NCI-H446 (cell line): ENCODE measurements around the gene TSPAN32.
"Not testable (repeated sequence)": the region's sequence is repeated elsewhere in the genome, so short reads cannot be mapped to it uniquely, and the experiment has no call there.

Experiments used
- DNase-seq, 2 experiments: peaks; one replicate each; lab custom pipeline; 2025; lab: John Stamatoyannopoulos, UW

The TSPAN32 gene

DNA sequence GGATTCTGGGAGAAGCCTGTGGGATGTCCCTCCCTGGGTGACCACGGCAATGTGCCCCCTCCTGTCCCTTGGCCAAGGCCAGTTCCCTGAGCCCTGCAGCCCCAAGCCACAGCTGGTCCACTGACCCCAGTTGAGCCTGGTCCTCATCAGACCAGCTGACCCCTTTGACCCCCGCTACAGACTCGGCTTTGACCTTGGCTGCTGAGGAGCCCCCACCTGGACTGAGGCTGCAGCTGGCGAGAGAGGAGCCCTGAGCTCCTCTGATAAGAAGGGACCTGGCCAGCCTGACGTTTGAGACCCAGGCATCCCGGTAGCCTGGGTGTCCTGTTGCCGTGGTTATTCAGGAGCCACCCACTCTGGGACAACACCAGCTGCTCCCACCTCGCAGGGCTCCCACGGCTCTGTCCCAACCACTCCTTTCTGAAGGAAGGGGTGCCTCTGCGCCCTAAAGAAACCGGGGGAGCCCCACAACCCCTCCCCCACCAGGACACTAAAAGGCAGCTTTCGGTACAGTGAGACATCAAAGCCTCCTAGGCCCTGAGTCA, 34.4 kb upstream of the TSPAN32 start:
- DNase-seq: no peak

DNA sequence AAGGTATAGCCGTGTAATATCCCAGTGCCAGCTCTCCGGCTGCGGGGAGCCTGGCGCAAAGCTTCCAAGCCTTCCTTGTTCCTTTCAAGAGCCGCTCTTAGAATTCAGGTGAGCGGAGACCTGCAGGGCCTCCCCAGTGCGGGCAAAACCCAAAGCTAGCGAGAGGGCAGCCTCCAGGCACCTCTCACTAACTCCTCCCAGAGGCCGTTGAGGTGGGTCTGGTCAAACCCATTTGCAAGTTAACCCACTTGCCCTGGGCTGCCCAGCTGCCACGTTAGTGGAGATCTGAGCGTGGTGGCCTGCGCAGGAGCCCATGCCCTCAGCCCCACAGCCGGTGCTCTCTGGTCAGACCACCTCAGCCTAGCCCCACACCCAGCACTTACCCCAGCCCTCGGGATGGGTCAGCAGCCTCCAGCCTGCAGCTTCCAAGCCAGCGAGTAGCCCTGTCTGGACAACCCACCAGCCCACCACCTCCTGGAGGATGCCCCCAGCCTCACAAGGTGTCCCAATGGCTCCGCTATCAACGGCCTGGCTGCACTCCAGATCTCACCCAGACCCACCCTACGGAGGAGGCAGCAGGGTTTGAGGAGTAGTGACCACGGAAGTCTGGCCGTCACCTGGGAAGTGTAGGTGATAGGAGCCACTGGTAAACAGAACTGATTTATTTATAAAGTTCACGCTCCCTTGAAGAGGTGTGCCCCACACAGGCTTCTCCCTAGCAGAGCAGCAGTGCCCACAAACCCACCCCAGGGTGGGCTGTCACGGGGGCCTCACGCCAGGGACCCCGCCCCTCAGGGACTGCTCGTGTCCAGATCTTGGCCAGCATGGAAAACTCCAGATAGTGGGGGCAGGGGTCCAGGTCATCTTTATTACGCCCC, 33.7 kb upstream of the TSPAN32 start:
- no peak for DNase-seq

DNA sequence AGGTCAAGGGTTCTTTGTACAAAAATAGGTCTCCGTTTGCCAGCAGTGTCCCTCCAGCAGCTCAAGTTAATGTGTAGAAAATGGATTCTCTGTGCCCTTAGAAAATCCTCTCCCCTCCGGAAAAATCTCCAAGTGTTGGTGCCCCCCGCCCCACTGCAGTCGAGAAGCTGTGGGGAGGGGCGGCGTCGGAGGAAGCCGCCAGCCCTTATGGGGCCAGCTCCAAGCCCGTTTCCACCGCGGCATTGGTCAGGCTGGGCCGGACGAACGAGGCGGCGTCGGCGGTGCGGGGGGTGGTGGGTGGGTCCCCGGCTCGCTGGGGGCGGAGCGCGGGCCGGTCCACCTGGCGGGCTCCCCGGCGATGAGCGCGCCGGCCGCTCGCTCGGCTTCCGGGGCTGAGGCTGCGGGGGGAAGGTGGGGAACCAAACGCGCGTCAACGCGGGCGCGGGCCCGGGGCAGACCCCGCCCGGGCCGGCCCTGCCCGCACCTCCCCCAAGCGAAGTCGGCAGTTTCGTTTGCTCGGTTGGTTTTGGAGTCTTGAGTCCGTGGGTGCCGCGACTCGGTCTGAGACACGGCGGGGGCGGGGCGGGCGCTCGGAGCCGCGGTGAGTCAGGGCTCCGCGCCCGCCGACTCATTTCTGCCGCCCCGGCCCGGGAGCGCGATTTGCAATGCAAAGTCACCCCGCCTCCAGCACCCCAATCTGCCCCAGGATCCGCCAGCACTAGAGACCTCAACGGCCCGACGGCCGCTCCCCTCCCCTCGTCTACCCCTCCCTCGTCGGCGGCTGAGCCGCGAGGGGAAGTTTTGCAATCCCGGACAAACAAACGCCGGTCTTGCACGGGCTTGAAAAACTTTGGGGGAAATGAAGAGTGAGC, 32.8 kb upstream of the TSPAN32 start:
- DNase-seq: no peak

DNA sequence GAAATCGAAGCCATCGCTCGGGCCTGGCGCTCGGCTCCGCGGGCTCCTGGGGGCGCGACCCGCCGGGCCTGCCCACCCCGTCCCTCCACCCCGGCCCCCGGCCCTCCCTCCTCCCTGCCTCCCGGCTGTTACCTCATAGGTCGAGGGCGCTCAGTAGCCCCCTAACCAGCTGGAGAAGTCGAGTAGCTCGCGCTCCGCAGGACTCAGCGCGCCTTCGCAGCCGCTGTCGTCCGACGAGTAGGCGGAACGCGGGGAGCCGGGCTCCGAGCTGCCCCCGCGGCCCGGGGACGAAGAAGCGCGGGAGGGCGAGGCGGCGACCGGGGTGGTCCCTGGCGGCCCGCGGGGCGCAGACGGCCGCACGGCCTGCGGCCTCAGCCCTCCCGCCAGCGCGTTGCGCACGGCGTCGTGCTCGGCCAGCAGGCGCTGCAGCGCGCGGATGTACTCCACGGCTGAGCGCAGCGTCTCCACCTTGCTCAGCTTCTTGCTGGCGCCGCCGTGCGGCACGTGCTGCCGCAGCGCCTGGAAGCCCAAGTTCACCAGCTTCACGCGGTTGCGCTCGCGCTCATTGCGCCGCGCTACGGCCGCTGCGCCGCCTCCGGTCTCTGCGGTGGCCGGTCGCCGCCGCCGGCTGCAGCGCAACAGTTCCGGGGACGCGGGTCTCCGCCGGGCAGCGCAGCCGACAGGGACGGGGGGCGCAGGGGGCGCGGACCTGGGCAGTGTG, 32.1 kb upstream of the TSPAN32 start:
- no peak for DNase-seq

DNA sequence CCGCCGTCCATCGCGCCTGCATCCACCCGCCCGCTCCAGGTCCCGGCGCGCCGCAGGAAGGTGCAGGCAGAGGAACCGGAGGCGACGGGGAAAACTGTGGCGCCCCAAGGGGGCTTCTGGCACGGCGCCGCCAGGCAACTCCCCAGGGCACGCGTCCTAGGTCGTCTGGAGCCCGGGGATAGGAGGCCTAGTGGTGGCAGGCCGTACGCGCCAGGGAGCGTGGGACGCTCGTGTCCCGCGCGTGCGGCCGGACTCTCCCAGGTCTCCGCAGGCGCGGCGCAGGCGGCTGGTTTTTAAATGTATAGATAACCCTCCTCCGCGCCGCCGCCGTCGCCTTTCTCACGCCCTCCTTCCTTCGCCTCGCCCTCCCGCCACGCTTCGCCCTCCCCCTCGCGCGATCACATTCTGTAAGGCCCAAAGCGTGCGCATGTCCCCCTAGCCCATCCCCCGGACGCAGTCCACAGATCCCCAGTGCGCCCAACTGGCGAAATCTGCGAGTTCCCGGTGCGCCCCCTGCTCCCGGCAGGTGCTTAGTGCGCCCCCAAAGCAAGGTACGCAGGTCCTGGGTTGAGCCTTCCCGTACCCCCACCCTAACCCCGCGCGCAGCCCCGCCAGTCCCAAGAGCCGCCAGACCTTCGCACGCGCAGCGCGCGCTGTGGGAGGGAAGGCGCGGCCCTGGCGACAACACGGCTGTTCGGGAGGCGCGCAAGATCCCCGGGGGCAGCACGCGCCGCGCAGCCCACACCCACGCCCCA, 31.3 kb upstream of the TSPAN32 start, which contains the start of gene ASCL2:
Gene ASCL2, minus strand, starts transcription at position 267 of the 755 bp plus-strand sequence. Its CDS starts 256 bp downstream, at position 11.
- DNase-seq: no peak

DNA sequence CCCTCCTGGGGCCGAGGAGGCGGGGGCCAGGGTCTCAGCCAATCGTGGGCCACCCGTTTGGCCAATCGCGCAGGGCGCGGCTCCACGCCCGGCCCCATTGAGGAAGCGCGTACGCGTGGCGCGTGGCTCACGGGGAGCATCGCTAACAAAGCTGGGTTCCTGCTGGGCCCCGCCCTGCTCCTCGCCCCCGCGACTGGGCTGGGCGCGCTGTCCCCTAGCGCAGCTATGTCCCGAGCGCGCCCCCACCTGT, 30.8 kb upstream of the TSPAN32 start:
- DNase-seq: no peak

DNA sequence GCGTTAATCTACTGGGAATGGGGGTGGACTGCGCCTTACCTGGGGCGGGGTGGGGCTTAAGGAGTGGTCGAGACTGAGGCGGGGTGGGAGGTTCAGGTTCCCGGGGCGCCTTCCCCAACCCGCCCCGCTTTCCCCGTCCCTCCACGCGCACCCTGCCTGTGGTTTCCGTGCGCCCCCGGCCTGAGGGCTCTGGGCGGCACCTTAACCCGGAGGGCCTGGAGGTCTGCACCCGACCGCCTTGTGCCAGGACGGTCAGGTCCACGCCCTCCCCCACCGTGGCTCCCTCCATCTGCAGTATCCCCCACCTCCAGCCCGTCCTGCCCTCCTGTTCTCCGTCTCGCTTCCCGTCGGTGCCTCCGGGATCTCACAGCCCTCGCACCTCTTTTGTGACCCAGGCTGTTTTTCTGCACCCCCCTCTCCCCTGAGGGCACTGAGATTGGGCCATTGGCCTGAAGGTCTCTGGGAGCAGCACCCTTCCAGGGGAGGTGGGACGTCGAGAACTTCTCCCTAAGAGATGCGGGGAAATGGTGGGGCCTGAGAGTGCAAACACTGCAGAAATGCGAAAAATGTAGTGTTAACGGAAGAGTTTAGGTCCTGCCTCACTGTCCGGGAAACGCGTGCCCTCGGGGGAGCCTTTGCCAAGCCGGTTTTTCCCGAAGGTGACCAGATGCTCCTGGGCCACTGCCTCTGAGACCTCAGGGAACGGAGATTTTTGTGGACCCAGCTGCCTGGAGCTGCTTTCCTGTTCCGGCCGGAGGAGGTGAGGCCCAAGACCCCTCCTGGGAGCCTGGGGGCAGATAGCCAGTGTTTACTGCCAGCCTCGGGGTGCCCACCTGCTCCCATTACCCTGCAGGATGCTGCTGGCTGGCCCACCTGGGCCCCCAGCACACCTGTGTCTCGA, 30.2 kb upstream of the TSPAN32 start:
- DNase-seq: no peak

DNA sequence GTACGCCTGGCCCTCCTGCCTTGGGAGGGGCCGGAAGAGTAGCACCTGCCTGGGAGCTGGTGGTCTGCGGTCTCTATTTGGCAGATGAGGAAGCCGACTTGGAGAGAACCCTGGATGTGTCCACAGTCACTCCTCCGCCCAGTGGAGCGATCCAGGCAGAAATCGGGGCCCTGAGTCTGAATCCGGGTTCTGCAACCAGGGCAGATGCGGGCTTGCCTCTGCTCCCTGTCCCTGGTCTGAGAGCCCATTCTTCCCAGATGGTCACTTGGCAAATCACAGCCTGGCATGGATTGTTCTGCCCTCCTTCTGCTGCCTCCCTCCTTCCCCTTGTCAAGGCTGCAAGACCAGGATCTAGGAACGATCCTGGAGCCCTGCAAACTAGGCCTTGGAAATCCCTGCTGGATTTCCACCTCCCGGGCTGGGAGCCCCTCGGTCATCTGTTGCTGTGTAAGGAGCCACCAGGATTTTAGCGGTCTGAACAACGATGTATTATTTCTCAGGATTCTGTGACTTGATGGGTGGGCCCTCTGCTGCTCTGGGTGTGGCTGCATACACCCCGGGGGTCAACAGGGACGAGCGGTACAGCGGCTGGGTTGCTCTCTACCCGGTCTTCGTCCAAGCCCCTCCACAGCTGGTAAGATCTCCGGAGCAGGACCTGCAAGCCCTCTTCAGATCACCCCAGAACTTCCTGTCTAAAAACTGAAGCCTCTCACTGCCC, 29.4 kb upstream of the TSPAN32 start:
- no peak for DNase-seq

DNA sequence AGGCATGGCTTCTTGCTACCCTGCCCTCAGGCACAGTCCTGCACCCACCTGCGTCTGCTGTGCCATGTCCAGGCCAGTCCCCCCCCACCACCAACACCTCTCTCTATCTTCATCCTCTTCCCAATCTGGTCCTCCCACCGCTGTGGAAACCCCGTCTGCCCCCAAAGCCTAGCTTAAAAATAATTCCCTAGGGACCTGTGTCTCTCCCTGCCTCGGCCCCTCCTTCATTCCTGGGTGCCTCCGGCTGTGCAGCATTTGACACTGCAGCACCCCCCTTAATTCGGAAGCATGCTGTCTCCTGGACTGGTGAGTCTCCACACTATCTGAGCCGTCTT, 28.9 kb upstream of the TSPAN32 start:
- DNase-seq: no peak

DNA sequence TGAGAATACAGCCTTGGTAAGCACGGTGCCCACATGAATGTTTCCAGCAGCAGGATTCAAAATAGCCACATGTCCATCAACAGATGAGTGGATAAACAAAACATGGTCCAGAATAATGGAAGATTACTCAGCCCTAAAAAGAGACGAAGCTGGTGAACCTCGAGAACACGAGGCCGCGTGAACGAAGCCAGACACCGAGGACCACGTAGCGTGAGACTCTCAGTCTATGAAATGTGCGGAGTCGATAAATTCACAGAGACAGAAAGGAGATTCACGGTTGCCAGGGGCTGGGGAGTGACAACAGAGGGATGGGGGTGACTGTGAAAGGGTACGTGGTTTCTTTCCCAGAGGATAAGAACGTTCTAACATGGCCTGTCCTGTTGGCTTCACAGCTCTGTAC, 28.5 kb upstream of the TSPAN32 start:
- no peak for DNase-seq

DNA sequence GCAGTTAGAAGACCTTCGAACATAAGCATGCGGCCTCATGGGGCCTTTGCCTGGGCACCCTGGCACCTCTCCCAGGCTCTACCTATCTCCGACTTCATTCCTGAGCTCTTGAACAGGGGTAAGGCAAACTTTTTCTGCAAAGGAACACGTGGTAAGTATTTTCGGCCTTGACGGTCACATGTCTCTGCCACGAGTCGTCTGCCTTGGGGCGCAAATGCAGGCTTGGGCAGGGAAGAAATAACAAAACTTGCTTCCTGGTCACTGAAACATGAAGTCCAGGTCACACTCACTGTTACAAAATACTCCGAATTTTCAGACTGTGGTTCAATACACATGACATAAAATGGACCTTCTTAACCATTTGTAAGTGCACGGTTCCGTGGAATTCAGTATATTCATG, 28.0 kb upstream of the TSPAN32 start:
- DNase-seq: no peak

DNA sequence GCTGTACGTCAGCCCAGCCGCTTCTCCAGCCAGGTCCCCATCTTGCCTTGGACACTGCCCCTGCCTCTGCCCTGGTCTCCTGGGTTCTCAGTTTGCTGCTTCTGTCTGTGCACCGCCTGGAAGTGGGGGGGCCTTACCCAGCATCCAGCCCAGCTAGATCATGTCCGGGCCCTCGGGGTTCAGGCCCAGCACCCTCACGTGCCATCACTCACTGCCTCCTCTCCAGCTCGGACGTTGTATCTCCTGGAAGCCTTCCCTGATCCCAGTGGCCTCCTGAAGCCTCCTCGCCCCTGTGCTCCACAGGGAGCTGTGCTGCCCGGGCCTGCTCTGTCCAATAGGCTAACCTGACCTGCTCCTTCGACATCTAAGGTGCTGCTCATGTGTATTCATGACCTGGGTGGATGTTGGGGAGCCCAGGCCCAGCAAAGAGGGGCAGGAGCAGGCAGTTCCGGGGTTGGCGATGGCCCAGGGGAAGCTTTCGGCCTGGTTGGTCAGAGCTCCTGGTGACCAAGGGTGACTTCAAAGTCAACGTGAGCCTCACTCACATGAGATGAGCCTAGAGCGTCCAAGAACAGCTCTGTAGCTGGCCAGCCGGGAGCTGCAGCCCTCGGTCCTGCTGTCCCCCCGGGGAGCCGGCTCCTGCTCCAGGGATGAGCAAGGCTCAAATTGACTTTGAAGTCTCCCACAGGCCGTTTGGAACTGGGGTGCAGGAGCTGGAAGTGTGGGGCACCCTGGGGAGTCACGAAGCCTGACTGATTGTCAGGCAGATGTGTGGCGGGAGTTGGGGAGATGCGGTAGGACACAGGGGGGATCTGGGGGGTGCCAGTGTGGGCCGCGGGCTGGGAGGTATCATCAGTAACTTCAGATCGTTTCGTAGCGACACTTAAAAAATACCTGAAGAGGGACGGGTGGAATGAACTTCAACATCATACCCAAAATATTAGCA, 26.2 kb upstream of the TSPAN32 start:
- DNase-seq: no peak

DNA sequence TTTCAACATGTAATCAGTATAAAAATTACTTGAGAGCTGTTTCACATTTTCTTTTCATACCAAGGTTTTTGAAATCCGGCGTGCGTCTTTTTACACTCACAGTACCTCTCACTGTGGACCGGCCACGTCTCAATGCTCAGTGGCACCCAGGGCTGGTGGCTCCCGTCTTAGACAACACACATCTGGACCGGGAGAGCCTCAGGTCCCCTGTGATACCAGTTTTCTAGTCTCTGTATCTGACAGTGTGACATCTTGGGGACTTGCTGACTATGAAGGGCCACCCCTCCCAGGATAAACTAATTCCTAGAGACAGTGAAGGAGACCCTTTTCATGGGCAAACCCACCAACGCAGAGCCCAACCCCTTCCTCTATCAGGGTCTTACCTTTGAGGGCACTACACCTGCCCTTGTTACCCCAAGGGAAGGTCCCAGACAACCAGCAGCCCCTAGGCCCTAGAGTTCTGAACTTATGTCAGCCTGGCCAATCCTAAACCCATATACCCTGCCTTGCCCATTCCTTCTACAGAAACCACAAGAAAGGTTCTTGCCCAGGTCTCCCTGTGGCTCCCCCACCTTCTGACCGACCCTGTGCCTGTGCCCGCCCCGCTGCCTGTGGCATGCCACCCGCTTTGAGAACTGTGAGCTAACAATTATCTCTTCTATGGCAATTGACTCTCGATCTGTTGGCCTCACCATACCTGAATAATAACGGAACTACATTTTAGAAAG, 25.4 kb upstream of the TSPAN32 start:
- DNase-seq: no peak

DNA sequence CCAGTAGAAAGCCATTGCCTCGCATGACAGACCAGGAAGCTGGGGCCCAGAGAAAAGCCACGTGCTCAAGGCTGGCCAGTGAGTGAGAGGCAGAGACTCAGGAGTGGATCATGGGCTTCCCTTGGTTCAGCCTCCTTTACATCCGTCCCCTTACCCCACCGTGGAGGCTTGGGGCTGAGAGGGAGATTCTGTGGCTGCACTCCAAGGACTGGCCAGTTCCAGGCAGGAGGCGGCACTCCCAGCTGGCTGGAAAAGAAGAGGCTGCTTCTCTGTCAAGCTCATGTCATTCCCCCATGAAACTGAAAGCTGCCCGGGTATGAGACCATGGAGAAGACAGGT, 24.8 kb upstream of the TSPAN32 start:
- no peak for DNase-seq

DNA sequence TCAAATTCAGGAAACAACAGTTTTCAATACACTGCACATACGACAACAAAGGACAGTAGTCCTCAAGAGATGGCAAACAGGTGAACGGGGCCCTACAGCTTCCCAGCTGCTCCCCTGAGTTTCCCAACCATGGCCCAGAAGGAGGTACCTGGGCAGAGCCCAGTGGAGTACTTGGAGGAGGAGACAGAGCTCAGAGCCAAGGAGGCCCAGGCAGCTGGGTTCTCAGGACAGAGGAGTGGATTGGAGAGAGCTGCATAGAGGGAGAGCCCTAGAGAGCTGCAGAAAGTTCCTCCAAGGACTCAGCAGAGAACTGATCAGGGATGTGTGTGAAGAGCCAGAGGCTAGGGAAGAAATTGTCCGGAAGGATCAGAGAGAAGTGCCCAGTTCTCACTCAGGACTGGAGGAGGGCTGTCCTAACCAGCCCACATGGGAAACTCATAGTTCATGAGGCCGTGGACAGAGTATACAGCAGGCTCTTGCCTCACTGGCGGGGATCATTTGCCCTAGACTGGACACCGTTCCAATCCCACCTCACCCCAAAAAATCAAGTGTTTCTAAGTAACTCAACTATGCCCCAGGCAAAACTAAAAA, 23.8 kb upstream of the TSPAN32 start:
- DNase-seq: no peak

DNA sequence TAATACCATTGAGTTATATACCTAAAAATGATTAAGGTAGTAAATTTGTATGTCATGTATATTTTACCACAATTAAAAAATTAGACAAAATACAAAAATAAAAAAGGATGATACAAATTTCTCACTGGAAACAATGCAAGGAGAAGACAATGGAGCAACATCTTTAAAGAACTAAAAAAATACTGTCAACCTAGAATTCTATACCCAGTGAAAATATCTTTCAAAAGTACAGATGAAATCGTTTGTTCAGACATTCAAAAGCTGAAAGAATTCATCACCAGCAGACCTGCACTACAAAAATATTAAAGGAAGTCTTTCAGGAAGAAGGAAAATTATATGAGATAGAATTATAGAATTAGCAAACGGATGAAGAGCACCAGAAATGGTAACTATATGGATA, 21.6 kb upstream of the TSPAN32 start:
- no peak for DNase-seq

DNA sequence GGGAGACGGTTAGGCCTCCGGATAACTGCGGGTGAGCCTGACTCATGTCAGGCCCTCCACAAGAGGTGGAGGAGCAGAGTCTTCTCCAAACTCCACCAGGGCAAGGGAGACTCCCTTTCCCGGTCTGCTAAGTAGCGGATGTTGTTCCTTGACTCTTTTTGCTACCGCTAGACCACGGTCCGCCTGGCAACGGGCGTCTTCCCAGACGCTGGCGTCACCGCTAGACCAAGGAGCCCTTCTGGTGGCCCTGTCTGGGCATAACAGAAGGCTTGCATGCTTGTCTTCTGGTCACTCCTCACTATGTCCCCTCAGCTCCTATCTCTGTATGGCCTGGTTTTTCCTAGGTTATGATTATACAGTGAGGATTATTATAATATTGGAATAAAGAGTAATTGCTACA, 15.5 kb upstream of the TSPAN32 start:
- DNase-seq: not testable (repeated sequence)

DNA sequence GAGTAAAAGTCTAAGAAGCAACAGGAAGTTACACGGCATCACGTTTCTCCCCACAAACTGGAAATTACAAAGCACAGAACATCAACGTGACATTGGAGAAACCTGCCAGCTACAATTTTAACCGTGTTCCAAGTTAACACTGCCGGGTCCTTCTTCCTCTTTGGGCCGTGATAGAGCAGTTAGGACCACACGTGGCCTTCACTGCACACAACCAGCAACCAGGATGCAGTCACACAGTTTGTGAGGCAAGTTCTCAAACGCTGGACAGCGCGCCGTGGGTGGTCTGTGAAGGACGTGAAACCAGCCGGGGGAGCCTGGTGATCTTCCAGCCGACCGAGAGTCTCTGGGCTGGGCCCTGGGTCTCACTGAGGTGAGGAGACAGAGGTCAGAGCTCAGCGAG, 14.7 kb upstream of the TSPAN32 start:
- no peak for DNase-seq
